ENCODE measurements around the gene PDIA6.

PDIA6 gene

GRCh38 chr2:10780491-10780820 lies 32.1 kb downstream of the PDIA6 start:
- no peak for DNase-seq

- DNase-seq = no peak
Observed at GRCh38 chr2:10779776-10780490, 32.7 kb downstream of the PDIA6 start.

DNA sequence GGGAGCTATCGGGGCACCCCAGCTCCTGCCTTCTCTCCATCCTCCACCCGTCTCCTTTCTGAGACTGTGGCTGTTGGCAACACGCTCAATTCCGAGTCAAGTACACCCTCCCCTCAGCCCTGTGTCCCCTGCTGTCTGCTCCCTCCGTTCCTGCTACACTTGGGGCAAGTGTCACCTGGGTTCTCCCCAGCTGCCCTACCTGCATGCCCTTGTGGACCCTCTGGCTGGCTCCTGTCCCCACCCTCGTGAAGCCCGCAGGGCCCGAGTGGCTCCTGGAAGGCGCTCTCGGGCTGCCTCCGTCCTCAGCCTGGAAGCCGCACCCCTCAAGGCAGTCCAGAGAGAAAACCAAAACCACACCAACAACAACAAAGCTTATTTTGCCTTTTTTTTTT lies 33.9 kb downstream of the PDIA6 start:
- no peak for DNase-seq

DNA sequence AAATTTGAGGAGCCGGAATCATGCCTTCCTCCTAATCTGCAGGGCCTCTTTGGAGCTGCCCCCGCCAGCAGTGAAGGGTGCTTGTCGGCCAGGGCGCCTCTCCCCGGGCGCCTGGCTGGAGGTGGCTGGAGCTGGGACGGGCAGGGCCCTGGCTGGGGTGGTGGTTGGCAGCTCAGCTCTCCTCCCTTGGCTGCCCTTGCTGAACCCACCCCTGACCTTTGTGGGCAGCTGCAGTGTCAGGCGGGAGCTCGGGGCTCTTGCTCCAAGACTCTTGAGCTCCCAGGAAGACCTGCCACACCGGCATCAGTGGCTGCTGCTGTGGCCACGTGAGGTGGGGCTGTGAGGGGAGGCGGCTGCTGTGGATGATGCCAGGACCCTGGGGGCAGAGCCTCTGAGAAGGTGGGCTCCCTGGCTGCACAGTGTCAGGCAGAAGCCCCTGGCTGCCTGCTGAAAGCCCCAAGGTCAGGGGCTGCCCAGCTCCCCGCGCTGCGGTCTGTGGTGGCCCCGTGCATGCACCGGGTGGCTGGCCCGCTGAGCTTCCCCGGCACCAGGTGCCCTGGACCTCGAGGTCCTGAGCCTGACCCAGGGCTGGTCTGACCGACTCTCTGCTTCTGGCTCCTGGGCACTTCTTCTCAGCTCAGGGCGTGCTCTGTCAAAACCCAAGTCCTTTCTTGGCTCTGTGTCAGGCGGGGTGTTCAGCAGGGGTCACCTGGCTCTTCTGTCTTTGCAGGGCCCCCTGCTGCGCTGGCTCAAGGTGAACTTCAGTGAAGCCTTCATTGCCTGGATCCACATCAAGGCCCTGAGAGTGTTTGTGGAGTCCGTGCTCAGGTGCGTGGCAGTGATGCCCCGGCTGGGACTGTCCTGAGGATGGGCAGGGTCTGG lies 34.5 kb downstream of the PDIA6 start:
- DNase-seq = no peak

GRCh38 chr2:10777111-10777841 lies 35.3 kb downstream of the PDIA6 start:
- DNase-seq = no peak

GRCh38 chr2:10776231-10776977 lies 36.2 kb downstream of the PDIA6 start:
- DNase-seq = no peak

- no peak for DNase-seq
Observed at GRCh38 chr2:10775831-10776230, 36.8 kb downstream of the PDIA6 start.

GRCh38 chr2:10775021-10775780 lies 37.4 kb downstream of the PDIA6 start:
- DNase-seq = no peak

GRCh38 chr2:10774394-10774793 lies 38.2 kb downstream of the PDIA6 start:
- no peak for DNase-seq

GRCh38 chr2:10773821-10774341 lies 38.7 kb downstream of the PDIA6 start:
- DNase-seq = no peak

DNA sequence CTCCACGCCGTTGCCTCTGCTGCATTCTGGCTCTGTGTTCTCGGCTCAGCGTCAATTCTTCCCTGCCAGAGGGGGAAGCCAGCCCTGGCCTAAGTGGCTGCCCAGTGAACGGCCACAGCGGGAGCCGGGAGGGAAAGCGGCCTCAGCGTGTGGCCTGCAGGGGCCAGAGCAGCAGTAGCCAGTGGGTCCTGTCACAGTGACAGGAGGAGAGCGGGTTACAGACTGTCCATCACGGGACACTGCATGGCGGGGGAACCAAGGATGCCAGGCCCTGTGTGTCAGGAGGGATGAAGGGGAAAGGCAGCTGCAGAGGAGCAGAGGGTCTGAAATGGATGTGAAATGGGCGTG lies 39.7 kb downstream of the PDIA6 start:
- no peak for DNase-seq

DNA sequence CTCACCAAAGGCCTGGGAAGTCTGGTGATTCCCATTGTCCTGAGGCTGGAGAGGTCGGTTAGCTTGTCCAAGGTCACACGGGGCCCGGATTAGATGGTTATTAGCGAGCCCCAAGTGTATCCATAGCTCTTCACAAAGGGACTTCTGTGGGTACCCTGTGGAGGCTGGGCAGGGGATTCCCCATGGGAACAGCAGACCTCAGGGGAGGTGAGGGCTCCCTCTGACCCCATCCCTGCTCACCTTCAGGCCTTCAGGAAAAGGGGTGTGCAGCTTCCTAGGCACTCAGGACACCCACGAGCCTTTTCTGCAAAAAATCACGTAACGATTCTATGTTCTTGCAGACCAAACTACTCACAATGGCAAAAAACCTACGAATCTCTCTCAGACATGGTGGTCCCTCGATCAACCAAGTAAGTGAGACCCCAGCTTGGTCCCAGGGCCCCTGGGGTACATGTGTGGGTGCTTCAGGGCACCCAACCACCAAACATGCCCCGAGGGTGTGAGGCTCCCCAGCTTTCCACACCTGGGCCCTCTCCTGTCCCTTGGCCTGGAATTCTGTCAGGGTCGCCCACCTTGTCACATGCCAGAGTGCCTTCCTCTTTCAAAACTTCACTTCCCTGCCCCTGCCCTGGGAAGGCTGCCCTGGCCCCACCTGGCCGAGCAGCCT lies 40.3 kb downstream of the PDIA6 start:
- DNase-seq = no peak

- no peak for DNase-seq
Observed at GRCh38 chr2:10771786-10772185, 40.8 kb downstream of the PDIA6 start.

GRCh38 chr2:10770956-10771750 lies 41.4 kb downstream of the PDIA6 start:
- DNase-seq = no peak

GRCh38 chr2:10768063-10768507 lies 44.5 kb downstream of the PDIA6 start:
- no peak for DNase-seq

DNA sequence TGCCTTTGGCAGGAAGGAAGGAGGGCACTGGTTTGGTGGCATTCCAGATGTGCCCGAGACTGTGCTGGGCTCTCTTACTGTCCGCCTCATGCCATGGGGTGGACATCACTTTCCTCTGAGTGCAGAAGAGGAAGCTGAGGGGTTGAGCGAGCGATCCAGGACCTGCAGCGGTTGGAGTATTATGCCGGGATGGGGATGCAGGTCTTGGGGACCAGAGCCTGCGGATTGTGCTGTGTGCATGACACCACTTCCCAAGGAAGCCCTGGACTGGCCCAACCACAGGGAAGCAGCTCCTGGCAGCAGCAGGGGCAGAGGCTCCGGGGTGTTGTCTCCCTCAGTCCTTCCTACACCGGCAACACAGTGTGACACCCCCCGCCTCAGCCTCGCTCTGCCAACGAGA lies 46.7 kb downstream of the PDIA6 start:
- DNase-seq = no peak

- no peak for DNase-seq
Observed at GRCh38 chr2:10765461-10765860, 47.1 kb downstream of the PDIA6 start.

DNA sequence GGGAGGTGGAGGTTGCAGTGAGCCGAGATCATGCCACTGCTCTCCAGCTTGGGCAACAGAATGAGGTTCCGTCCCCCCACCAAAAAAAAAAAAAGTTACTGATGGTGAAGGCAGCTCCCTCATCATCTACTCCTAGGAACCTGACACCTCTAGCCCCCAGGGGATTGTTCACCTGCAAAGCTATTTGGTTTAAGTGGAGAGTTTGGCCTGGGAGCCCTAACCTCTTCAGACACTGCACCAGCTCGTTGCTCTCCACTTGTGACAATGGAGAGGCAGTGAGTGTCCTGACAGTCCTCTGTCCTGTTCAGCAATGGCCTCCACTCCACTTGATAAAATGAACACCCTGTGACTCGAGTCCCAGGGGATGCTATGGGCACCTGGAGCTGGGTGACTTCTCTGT lies 47.7 kb downstream of the PDIA6 start:
- DNase-seq = no peak

DNA sequence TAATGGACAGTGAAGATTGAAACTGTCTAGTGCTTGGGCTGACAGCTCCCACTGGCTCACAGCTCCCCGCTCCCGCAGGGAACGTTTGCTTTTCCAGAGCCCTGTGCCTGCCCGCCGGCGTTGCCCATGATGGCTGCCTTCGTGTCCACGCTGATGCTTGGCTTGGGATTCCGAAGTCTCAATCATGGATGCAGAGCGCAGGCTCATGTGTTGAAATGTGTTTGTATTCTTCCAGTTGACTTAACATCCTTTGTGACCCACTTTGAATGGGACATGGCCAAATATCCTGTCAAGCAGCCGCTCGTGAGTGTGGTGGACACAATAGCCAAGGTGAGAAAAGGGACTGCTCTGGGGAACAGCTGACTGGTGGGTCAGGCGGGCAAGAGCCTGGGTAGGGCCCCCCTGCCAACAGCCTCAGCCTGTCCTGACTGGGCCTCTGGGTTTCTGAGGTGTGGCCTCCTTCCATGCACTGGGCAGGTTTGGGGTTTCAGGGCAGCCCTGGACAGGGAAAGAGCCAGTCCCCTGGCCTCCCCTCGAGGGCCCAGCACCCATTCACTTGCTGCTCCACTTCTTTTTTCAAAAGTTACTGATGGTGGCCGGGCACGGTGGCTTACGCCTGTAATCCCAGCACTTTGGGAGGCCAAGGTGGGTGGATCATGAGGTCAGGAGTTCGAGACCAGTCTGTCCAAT lies 48.3 kb downstream of the PDIA6 start:
- no peak for DNase-seq

DNA sequence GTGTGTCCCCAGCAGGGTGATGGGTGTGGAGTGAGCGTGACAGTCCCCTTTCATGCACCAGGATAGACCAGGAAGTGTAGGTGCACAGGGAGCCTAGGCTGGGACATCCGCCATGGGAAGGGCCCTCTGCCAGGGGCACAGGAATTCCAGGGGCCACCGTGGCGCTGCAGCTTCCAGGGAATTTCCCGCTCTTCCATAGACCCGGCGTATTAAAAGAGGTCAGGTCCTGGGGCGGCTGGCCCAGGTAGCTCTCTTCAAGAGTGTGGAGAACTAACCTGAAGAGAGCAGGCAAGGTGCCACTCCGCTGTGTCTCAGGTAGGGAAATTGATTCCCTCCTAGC lies 49.2 kb downstream of the PDIA6 start:
- DNase-seq = no peak
